ENCODE data around the gene ZMYM1.
"Not testable (repeated sequence)": the region's sequence is repeated elsewhere in the genome, so short reads cannot be mapped to it uniquely, and the experiment has no call there.

The ZMYM1 gene

GRCh38 chr1:35076426-35076825, 2.8 kb upstream of the ZMYM1 start:
- not testable (repeated sequence) for DNase-seq (ENCODE audit: low read depth)

- DNase-seq (ENCODE audit: low read depth), result no peak
Measured at GRCh38 chr1:35080171-35080854, 1.1 kb downstream of the ZMYM1 start.

GRCh38 chr1:35085421-35085820, 6.2 kb downstream of the ZMYM1 start:
- DNase-seq (ENCODE audit: low read depth), result no peak

GRCh38 chr1:35097224-35097623, 18.0 kb downstream of the ZMYM1 start:
- DNase-seq (ENCODE audit: low read depth), result no peak

GRCh38 chr1:35111106-35111505, 31.9 kb downstream of the ZMYM1 start:
- DNase-seq (ENCODE audit: low read depth), result no peak

- DNase-seq (ENCODE audit: low read depth), result no peak
Measured at GRCh38 chr1:35112668-35113067, 33.5 kb downstream of the ZMYM1 start.

GRCh38 chr1:35115459-35116383, 36.5 kb downstream of the ZMYM1 start:
- DNase-seq (ENCODE audit: low read depth), result no peak

- DNase-seq (ENCODE audit: low read depth), result no peak
Measured at GRCh38 chr1:35120458-35121133, 41.4 kb downstream of the ZMYM1 start.

- no peak for DNase-seq (ENCODE audit: low read depth)
Measured at GRCh38 chr1:35122311-35122710, 43.1 kb downstream of the ZMYM1 start.

- DNase-seq (ENCODE audit: low read depth), result no peak
Measured at GRCh38 chr1:35126546-35126945, 47.4 kb downstream of the ZMYM1 start.

GRCh38 chr1:35129080-35129479, 49.9 kb downstream of the ZMYM1 start:
- no peak for DNase-seq (ENCODE audit: low read depth)

GRCh38 chr1:35136780-35137179, 57.6 kb downstream of the ZMYM1 start:
- DNase-seq (ENCODE audit: low read depth), result no peak

GRCh38 chr1:35137590-35137989, 58.4 kb downstream of the ZMYM1 start:
- DNase-seq (ENCODE audit: low read depth), result not testable (repeated sequence)

GRCh38 chr1:35142294-35142693, 63.1 kb downstream of the ZMYM1 start:
- DNase-seq (ENCODE audit: low read depth), result not testable (repeated sequence)

- DNase-seq (ENCODE audit: low read depth), result not testable (repeated sequence)
Measured at GRCh38 chr1:35142728-35143127, 63.5 kb downstream of the ZMYM1 start.

- no peak for DNase-seq (ENCODE audit: low read depth)
Measured at GRCh38 chr1:35143737-35144508, 64.7 kb downstream of the ZMYM1 start.

GRCh38 chr1:35145892-35146549, 66.8 kb downstream of the ZMYM1 start:
- DNase-seq (ENCODE audit: low read depth), result not testable (repeated sequence)

GRCh38 chr1:35151220-35151619, 72.0 kb downstream of the ZMYM1 start:
- no peak for DNase-seq (ENCODE audit: low read depth)

- DNase-seq (ENCODE audit: low read depth), result no peak
Measured at GRCh38 chr1:35164893-35165292, 85.7 kb downstream of the ZMYM1 start.
